Trophoblast cell (in vitro differentiated cells and primary cell): ENCODE data around the gene LONP2.

Experiments
- DNase-seq, 2 donors: peaks; one replicate each; pipeline ENCODE4 v3.0.0-alpha.2; 2016
- H2AFZ ChIP-seq: 2 replicates; pipeline ENCODE4 v1.6.1; 2013; ENCODE audit warnings: low read length, moderate library complexity, mild to moderate bottlenecking; ENCODE audit not compliant: insufficient read depth, poor library complexity
- H2AK5ac ChIP-seq: 2 replicates; pipeline ENCODE4 v1.6.1; 2013; ENCODE audit warnings: mild to moderate bottlenecking, low read length
- H2BK120ac ChIP-seq: 2 replicates; pipeline ENCODE4 v1.6.1; 2013; ENCODE audit warnings: low read length, mild to moderate bottlenecking, moderate library complexity; ENCODE audit not compliant: insufficient read depth, poor library complexity
- H2BK12ac ChIP-seq: 2 replicates; pipeline ENCODE4 v1.6.1; 2013; ENCODE audit warnings: mild to moderate bottlenecking, low read length, moderate library complexity
- H2BK5ac ChIP-seq: 2 replicates; pipeline ENCODE4 v1.6.1; 2013; ENCODE audit warnings: low read length, low read depth, moderate library complexity, mild to moderate bottlenecking; ENCODE audit not compliant: poor library complexity
- H3K14ac ChIP-seq: 2 replicates; pipeline ENCODE4 v1.6.1; 2013; ENCODE audit warnings: mild to moderate bottlenecking, low read length
- H3K18ac ChIP-seq: 2 replicates; pipeline ENCODE4 v1.6.1; 2013; ENCODE audit warnings: mild to moderate bottlenecking, low read length
- H3K23ac ChIP-seq: 2 replicates; pipeline ENCODE4 v1.6.1; 2013; ENCODE audit warnings: low read length
- H3K27ac ChIP-seq: 2 replicates; pipeline ENCODE4 v1.5.1; 2013; ENCODE audit warnings: low read depth, mild to moderate bottlenecking, inconsistent platforms, low read length, moderate library complexity
- H3K27me3 ChIP-seq: 2 replicates; pipeline ENCODE4 v1.6.1; 2013; ENCODE audit warnings: inconsistent platforms, mild to moderate bottlenecking, low read length, moderate library complexity; ENCODE audit not compliant: insufficient read depth
- H3K36me3 ChIP-seq, 2 experiments: 1 replicate in 1 of 2; 2 replicates in 1 of 2; pipeline ENCODE4 v1.6.1; 2013; ENCODE audit warnings: low read length in 2 of 2, mild to moderate bottlenecking in 2 of 2, moderate library complexity in 1 of 2; ENCODE audit not compliant: insufficient read depth in 2 of 2, control insufficient read depth in 1 of 2
- H3K4ac ChIP-seq: 2 replicates; pipeline ENCODE4 v1.6.1; 2013; ENCODE audit warnings: low read depth, mild to moderate bottlenecking, low read length, moderate library complexity
- H3K4me1 ChIP-seq, 2 experiments: 1 replicate in 1 of 2; 2 replicates in 1 of 2; pipeline ENCODE4 v1.6.1; 2013; ENCODE audit warnings: low read length in 2 of 2, mild to moderate bottlenecking in 2 of 2, moderate library complexity in 1 of 2; ENCODE audit not compliant: insufficient read depth in 2 of 2, control insufficient read depth in 1 of 2
- H3K4me2 ChIP-seq: 2 replicates; pipeline ENCODE4 v1.6.1; 2013; ENCODE audit warnings: inconsistent platforms, mild to moderate bottlenecking, low read length, moderate library complexity
- H3K4me3 ChIP-seq: 2 replicates; pipeline ENCODE4 v1.5.1; 2013; ENCODE audit warnings: mild to moderate bottlenecking, low read depth, low read length, inconsistent platforms
- H3K79me1 ChIP-seq: one replicate; pipeline ENCODE4 v1.6.1; 2013; ENCODE audit warnings: low read length
- H3K79me2 ChIP-seq: 2 replicates; pipeline ENCODE4 v1.6.1; 2013; ENCODE audit warnings: low read length, mild to moderate bottlenecking; ENCODE audit not compliant: control insufficient read depth, insufficient read depth, poor library complexity
- H3K9ac ChIP-seq: 2 replicates; pipeline ENCODE4 v1.6.1; 2013; ENCODE audit warnings: mild to moderate bottlenecking, low read length
- H3K9me3 ChIP-seq: 2 replicates; pipeline ENCODE4 v1.6.1; 2013; ENCODE audit warnings: low read depth, mild to moderate bottlenecking, control low read depth, inconsistent platforms, low read length; ENCODE audit not compliant: insufficient read depth
- H4K12ac ChIP-seq: 2 replicates; pipeline ENCODE4 v1.6.1; 2013; ENCODE audit warnings: low read depth, mild to moderate bottlenecking, low read length, moderate library complexity
- H4K8ac ChIP-seq: 2 replicates; pipeline ENCODE4 v1.6.1; 2013; ENCODE audit warnings: low read depth, mild to moderate bottlenecking, low read length, moderate library complexity
- H4K91ac ChIP-seq: one replicate; pipeline ENCODE4 v1.6.1; 2013; ENCODE audit warnings: low read depth, mild to moderate bottlenecking, low read length, moderate library complexity
- WGBS: extraction: QIAGEN DNeasy Blood & Tissue Kit; methylation state at CpG from one replicate; pipeline ENCODE4 v1.1.7; 2013; ENCODE audit warnings: missing lambda C conversion rate; ENCODE audit not compliant: insufficient read length, insufficient coverage; ENCODE audit errors: extremely low coverage; 5-methylcytosine and 5-hydroxymethylcytosine counted together

The LONP2 gene

DNA sequence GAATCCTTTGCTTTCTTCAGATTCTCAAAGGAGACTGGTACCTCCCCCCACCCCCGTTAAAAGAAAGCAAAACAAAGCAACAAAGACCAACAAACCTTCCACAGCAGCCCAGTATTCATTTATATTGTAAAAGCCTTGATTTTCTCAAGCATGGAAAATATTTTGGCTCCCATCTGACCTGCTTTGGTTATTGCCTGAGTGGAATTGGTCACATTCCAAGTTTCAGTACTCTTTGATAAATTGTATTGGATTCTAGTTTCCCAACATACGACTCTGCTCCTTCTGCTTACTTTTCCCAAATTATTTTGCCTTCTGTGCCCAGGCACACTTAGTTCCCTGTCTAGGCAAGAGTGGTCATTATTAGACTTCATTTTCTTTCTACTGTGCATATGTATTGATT is 2.0 kb downstream of the LONP2 start:
- no peak overlapping the region for H3K18ac ChIP-seq
- peaks cover 6% of the 10 kb centered on the region for H3K79me2 ChIP-seq
- H3K27ac ChIP-seq, result no peak overlapping the region
- H3K27me3 ChIP-seq, result no peaks in the 10 kb centered on the region
- H2BK5ac ChIP-seq, result no peak overlapping the region
- H4K12ac ChIP-seq, result no peak overlapping the region
- no peak overlapping the region for H3K14ac ChIP-seq
- H3K79me1 ChIP-seq, result peaks cover 5% of the 10 kb centered on the region
- H3K4me3 ChIP-seq, result no peak overlapping the region
- no CpG with 5 or more reads among the region's 2 CpGs for WGBS
- peaks cover 4% of the 10 kb centered on the region in 2 experiments for H3K4me1 ChIP-seq
- H3K4ac ChIP-seq, result no peak overlapping the region
- no peak overlapping the region for H2AFZ ChIP-seq
- H2AK5ac ChIP-seq, result no peak overlapping the region
- H2BK12ac ChIP-seq, result no peak overlapping the region
- H2BK120ac ChIP-seq, result no peak overlapping the region
- H3K4me2 ChIP-seq, result no peak overlapping the region
- no peak for DNase-seq
- H3K23ac ChIP-seq, result no peak overlapping the region
- H3K9me3 ChIP-seq, result peaks cover 2% of the 10 kb centered on the region
- peaks cover 1 to 2% of the 10 kb centered on the region in 2 experiments for H3K36me3 ChIP-seq
- H4K91ac ChIP-seq, result no peak overlapping the region
- H3K9ac ChIP-seq, result no peak overlapping the region
- no peak overlapping the region for H4K8ac ChIP-seq

DNA sequence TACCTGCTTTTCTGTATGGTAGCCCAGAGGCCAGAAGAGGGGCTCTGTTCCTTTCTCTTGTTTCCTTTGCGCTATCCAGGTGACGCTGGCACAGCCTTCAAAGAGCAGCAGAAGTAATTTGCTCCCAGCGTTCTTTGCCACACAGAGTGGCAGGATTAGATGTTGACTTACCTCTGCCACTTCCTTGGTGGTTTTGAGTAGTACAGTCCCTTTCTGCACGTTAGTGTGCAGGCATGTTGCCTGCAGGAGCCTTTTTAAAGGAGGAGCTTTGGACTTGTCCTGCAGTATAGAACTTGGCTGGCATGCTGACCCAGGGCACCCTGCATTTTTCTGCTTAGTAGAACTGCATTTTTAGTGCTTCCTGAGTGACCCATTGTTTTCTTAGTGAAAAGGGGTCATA is 3.2 kb downstream of the LONP2 start, which contains the start of gene ABCC11:
TSS of gene ABCC11 (minus strand) at position 229 of the 400 bp plus-strand sequence. CDS start 15,618 bp downstream, outside the sequence.
- H3K36me3 ChIP-seq, result peaks cover 1 to 2% of the 10 kb centered on the region in 2 experiments
- H3K27ac ChIP-seq, result no peak within 1 kb of the TSS
- H3K4me3 ChIP-seq, result no peak within 1 kb of the TSS
- no peak for DNase-seq
- H3K23ac ChIP-seq, result no peak within 1 kb of the TSS
- H4K8ac ChIP-seq, result no peak within 1 kb of the TSS
- no peak within 1 kb of the TSS for H2AK5ac ChIP-seq
- no peaks in the 10 kb centered on the region for H3K27me3 ChIP-seq
- H3K4ac ChIP-seq, result no peak within 1 kb of the TSS
- H3K79me1 ChIP-seq, result peaks cover 5% of the 10 kb centered on the region
- H3K9me3 ChIP-seq, result peaks cover 2% of the 10 kb centered on the region
- H3K4me2 ChIP-seq, result no peak within 1 kb of the TSS
- no peak within 1 kb of the TSS for H2BK5ac ChIP-seq
- no CpG with 5 or more reads among the region's 4 CpGs for WGBS
- no peak within 1 kb of the TSS for H2BK12ac ChIP-seq
- H3K18ac ChIP-seq, result no peak within 1 kb of the TSS
- peaks cover 6% of the 10 kb centered on the region for H3K79me2 ChIP-seq
- H2AFZ ChIP-seq, result no peak within 1 kb of the TSS
- peaks cover 4% of the 10 kb centered on the region in 2 experiments for H3K4me1 ChIP-seq
- H2BK120ac ChIP-seq, result no peak within 1 kb of the TSS
- H3K9ac ChIP-seq, result no peak within 1 kb of the TSS
- H3K14ac ChIP-seq, result no peak within 1 kb of the TSS
- no peak within 1 kb of the TSS for H4K91ac ChIP-seq
- H4K12ac ChIP-seq, result no peak within 1 kb of the TSS

DNA sequence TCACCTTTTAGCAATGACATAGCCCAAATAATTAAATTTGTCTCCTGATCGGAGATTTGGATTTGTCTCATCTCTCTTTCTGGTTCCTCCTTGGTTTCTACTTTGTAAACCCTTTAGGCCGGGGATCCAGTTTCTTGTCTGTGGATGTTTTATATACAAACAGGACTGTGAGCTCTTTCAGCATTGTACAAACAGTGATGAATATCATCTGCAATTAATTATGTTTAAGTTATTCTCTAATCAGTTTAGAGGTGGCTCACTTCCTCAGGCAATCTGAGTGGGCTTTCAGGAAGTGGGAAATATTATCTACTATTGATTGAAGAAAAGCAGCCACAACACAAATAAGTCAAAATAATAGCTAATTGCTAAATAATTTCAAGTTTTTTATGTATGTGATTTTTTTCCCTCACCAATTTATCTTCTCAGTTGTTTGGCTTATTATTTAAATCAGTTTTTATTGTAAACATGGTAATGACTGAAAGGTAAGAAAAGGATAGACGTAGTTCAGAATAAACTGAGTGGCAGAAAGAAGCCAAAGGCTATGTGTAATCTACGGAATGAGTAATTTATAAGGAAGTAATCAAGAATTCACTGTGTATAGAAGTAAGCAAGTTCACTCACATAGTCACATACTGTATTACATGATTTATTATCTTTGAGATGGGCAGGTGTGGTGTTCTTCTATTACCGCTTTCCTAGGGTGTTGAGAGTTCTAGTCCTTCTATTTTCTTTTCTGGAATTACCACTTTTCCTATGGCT is 6.6 kb downstream of the LONP2 start:
- Histone ChIP-seq H3K4me2 (no peak overlapping the region), H3K27ac (no peak overlapping the region), H2BK120ac (no peak overlapping the region), H3K79me1 (no peaks in the 10 kb centered on the region), H3K23ac (no peak overlapping the region), H3K4ac (no peak overlapping the region), H3K36me3 (peaks cover 5 to 7% of the 10 kb centered on the region in 2 experiments), H4K8ac (no peak overlapping the region), H3K4me1 (no peaks in the 10 kb centered on the region), H3K9me3 (no peaks in the 10 kb centered on the region), H3K18ac (no peak overlapping the region), H2AK5ac (no peak overlapping the region), H4K91ac (no peak overlapping the region), H4K12ac (no peak overlapping the region), H3K9ac (no peak overlapping the region), H2BK5ac (no peak overlapping the region), H3K4me3 (no peak overlapping the region), H2AFZ (no peak overlapping the region), H2BK12ac (no peak overlapping the region), H3K79me2 (no peaks in the 10 kb centered on the region), H3K27me3 (no peaks in the 10 kb centered on the region), H3K14ac (no peak overlapping the region)
- DNase-seq, result no peak
- WGBS, result no CpG with 5 or more reads among the region's 5 CpGs

DNA sequence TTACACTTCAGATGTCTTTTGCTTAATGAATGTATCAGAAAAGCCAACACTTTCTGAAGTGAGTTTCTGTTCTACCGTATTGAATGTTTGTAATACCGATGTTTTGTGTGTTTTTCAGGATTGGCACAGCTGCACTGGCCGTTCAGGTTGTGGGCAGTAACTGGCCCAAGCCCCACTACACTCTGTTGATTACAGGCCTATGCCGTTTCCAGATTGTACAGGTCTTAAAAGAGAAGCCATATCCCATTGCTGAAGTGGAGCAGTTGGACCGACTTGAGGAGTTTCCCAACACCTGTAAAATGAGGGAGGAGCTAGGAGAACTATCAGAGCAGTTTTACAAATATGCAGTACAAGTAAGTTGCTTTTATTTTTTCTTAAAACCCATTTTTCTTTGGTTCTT is 7.9 kb downstream of the LONP2 start:
- Histone ChIP-seq H2AK5ac (no peak overlapping the region), H3K9me3 (no peaks in the 10 kb centered on the region), H4K91ac (no peak overlapping the region), H3K79me2 (no peaks in the 10 kb centered on the region), H2BK120ac (no peak overlapping the region), H3K9ac (no peak overlapping the region), H2AFZ (no peak overlapping the region), H3K4me2 (no peak overlapping the region), H3K14ac (no peak overlapping the region), H3K23ac (no peak overlapping the region), H2BK12ac (no peak overlapping the region), H3K18ac (no peak overlapping the region), H3K36me3 (peaks cover 5 to 7% of the 10 kb centered on the region in 2 experiments), H3K4me1 (no peaks in the 10 kb centered on the region), H4K12ac (no peak overlapping the region), H3K79me1 (no peaks in the 10 kb centered on the region), H3K4me3 (no peak overlapping the region), H3K27me3 (no peaks in the 10 kb centered on the region), H4K8ac (no peak overlapping the region), H3K4ac (no peak overlapping the region), H3K27ac (no peak overlapping the region), H2BK5ac (no peak overlapping the region)
- DNase-seq, result no peak
- WGBS, result no CpG with 5 or more reads among the region's 5 CpGs
